ENCODE results near the gene CUEDC1. TPM values are rescaled to one million over a fixed set of nuclear protein-coding genes. Genes with fewer than 3 reads are reported as not detected.
"Not testable (repeated sequence)": the region's sequence is repeated elsewhere in the genome, so short reads cannot be mapped to it uniquely, and the experiment has no call there.

CUEDC1 gene
- total RNA-seq, 1 donor from 2014 or later: 24.6 TPM

- no peak for DNase-seq (ENCODE audit: low read depth)
- Histone ChIP-seq H3K36me3 (ENCODE audit: control insufficient read depth, insufficient read depth, low read length) (no peaks in the 10 kb centered on the region), H3K27me3 (ENCODE audit: control insufficient read depth, insufficient read depth, low read length) (no peaks in the 10 kb centered on the region), H3K4me3 (ENCODE audit: low read depth, low read length) (no peak overlapping the region)
- TF ChIP-seq CTCF (IDR thresholded peaks at IDR 0.05; ENCODE audit: insufficient read depth, low read length, poor library complexity, severe bottlenecking): no peak
These were observed 27.4 kb upstream of the CUEDC1 start for GRCh38 chr17:57982452-57983170.

- DNase-seq (ENCODE audit: low read depth): no peak
- no peak for TF ChIP-seq CTCF (IDR thresholded peaks at IDR 0.05; ENCODE audit: insufficient read depth, low read length, poor library complexity, severe bottlenecking)
- H3K36me3 ChIP-seq (ENCODE audit: control insufficient read depth, insufficient read depth, low read length): peaks cover 2% of the 10 kb centered on the region
- no peaks in the 10 kb centered on the region for H3K27me3 ChIP-seq (ENCODE audit: control insufficient read depth, insufficient read depth, low read length)
- H3K4me3 ChIP-seq (ENCODE audit: low read depth, low read length): no peak overlapping the region
These were observed 25.3 kb upstream of the CUEDC1 start for GRCh38 chr17:57980522-57980921.

GRCh38 chr17:57979076-57979475 lies 23.9 kb upstream of the CUEDC1 start:
- peaks cover 3% of the 10 kb centered on the region for H3K36me3 ChIP-seq (ENCODE audit: control insufficient read depth, insufficient read depth, low read length)

GRCh38 chr17:57976594-57976993 lies 21.4 kb upstream of the CUEDC1 start:
- peaks cover 3% of the 10 kb centered on the region for H3K36me3 ChIP-seq (ENCODE audit: control insufficient read depth, insufficient read depth, low read length)
- DNase-seq (ENCODE audit: low read depth): no peak
- no peaks in the 10 kb centered on the region for H3K27me3 ChIP-seq (ENCODE audit: control insufficient read depth, insufficient read depth, low read length)
- no peak for TF ChIP-seq CTCF (IDR thresholded peaks at IDR 0.05; ENCODE audit: insufficient read depth, low read length, poor library complexity, severe bottlenecking)
- no peak overlapping the region for H3K4me3 ChIP-seq (ENCODE audit: low read depth, low read length)

More at GRCh38 chr17:57979076-57979475, 23.9 kb upstream of the CUEDC1 start:
- no peak for DNase-seq (ENCODE audit: low read depth)
- no peaks in the 10 kb centered on the region for H3K27me3 ChIP-seq (ENCODE audit: control insufficient read depth, insufficient read depth, low read length)
- H3K4me3 ChIP-seq (ENCODE audit: low read depth, low read length): no peak overlapping the region
- TF ChIP-seq CTCF (IDR thresholded peaks at IDR 0.05; ENCODE audit: insufficient read depth, low read length, poor library complexity, severe bottlenecking): no peak

GRCh38 chr17:57975044-57975443 lies 19.8 kb upstream of the CUEDC1 start:
- peaks cover 3% of the 10 kb centered on the region for H3K36me3 ChIP-seq (ENCODE audit: control insufficient read depth, insufficient read depth, low read length)
- no peak for DNase-seq (ENCODE audit: low read depth)

GRCh38 chr17:57974053-57974824 lies 19.0 kb upstream of the CUEDC1 start:
- H3K27me3 ChIP-seq (ENCODE audit: control insufficient read depth, insufficient read depth, low read length); H3K36me3 ChIP-seq (ENCODE audit: control insufficient read depth, insufficient read depth, low read length); H3K4me3 ChIP-seq (ENCODE audit: low read depth, low read length); DNase-seq (ENCODE audit: low read depth): not testable (repeated sequence)

More at GRCh38 chr17:57975044-57975443, 19.8 kb upstream of the CUEDC1 start:
- no peak overlapping the region for H3K4me3 ChIP-seq (ENCODE audit: low read depth, low read length)
- H3K27me3 ChIP-seq (ENCODE audit: control insufficient read depth, insufficient read depth, low read length): no peaks in the 10 kb centered on the region
- TF ChIP-seq CTCF (IDR thresholded peaks at IDR 0.05; ENCODE audit: insufficient read depth, low read length, poor library complexity, severe bottlenecking): no peak

All from kidney epithelial cell (primary cell).